GF-D8 (cell line): ENCODE measurements around the gene CDC5L.

Experiments
- DNase-seq: peaks from one replicate; lab custom pipeline; 2025; lab: John Stamatoyannopoulos, UW

Gene CDC5L

GRCh38 chr6:44475779-44476434 is 88.4 kb downstream of the CDC5L start:
- DNase-seq = no peak

- no peak for DNase-seq
Measured at GRCh38 chr6:44476849-44477248, 89.3 kb downstream of the CDC5L start.

- no peak for DNase-seq
Measured at GRCh38 chr6:44477293-44477894, 89.9 kb downstream of the CDC5L start.

- DNase-seq = no peak
Measured at GRCh38 chr6:44478158-44478557, 90.7 kb downstream of the CDC5L start.

- no peak for DNase-seq
Measured at GRCh38 chr6:44478591-44479254, 91.2 kb downstream of the CDC5L start.

GRCh38 chr6:44480097-44480541 is 92.6 kb downstream of the CDC5L start:
- no peak for DNase-seq

- DNase-seq = no peak
Measured at GRCh38 chr6:44481056-44481455, 93.5 kb downstream of the CDC5L start.

GRCh38 chr6:44481760-44482159 is 94.3 kb downstream of the CDC5L start:
- DNase-seq = no peak

- no peak for DNase-seq
Measured at GRCh38 chr6:44485601-44486401, 98.3 kb downstream of the CDC5L start.

- no peak for DNase-seq
Measured at GRCh38 chr6:44487002-44487401, 99.5 kb downstream of the CDC5L start.

GRCh38 chr6:44487586-44487985 is 100.1 kb downstream of the CDC5L start:
- DNase-seq = no peak

GRCh38 chr6:44489910-44490604 is 102.6 kb downstream of the CDC5L start:
- no peak for DNase-seq

GRCh38 chr6:44493132-44493531 is 105.6 kb downstream of the CDC5L start:
- DNase-seq = no peak

GRCh38 chr6:44493593-44493992 is 106.1 kb downstream of the CDC5L start:
- no peak for DNase-seq

- DNase-seq = no peak
Measured at GRCh38 chr6:44494011-44494501, 106.5 kb downstream of the CDC5L start.

GRCh38 chr6:44495036-44495901 is 107.8 kb downstream of the CDC5L start:
- no peak for DNase-seq

GRCh38 chr6:44496665-44497369 is 109.3 kb downstream of the CDC5L start:
- no peak for DNase-seq

GRCh38 chr6:44497807-44498206 is 110.3 kb downstream of the CDC5L start:
- DNase-seq = no peak

GRCh38 chr6:44498436-44498835 is 110.9 kb downstream of the CDC5L start:
- DNase-seq = no peak

- DNase-seq = no peak
Measured at GRCh38 chr6:44499609-44500008, 112.1 kb downstream of the CDC5L start.
